ENCODE measurements around the gene UNG.

DNA sequence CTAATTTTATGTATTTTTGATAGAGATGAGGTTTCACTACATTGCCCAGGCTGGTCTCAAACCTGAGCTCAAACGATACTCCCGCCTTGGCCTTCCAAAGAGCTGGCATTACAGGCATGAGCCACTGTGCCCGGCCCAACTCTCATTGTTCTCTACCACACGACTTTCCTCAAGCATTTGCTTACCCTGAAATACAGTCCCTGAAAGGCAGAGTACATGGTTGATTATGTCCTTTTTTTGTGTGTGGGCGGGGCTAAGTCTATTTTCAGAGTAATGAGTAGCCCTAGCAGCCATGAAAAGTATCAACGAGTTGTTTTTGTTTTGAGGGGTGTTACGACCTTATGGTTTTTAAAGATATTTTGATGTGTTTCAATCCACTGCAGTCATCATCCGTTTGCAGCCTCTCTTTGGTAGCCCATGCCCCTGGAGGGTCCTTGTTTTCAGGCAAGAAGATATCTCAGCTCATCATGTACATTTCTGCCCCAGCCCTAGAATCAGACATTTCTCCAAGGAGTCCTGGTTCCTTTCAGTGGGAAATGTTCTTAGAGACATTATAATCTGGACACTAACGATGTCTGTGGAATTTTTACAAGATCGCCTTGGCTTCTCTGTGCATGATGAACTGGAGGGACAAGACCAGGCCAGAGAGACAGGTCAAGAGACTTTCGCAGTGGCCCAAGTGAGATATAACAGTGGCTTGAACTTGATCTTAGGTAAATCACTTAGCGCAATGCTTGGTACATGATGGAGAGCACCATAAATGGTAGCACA, 27.7 kb downstream of the UNG start:
- TF ChIP-seq, protein P1, sequence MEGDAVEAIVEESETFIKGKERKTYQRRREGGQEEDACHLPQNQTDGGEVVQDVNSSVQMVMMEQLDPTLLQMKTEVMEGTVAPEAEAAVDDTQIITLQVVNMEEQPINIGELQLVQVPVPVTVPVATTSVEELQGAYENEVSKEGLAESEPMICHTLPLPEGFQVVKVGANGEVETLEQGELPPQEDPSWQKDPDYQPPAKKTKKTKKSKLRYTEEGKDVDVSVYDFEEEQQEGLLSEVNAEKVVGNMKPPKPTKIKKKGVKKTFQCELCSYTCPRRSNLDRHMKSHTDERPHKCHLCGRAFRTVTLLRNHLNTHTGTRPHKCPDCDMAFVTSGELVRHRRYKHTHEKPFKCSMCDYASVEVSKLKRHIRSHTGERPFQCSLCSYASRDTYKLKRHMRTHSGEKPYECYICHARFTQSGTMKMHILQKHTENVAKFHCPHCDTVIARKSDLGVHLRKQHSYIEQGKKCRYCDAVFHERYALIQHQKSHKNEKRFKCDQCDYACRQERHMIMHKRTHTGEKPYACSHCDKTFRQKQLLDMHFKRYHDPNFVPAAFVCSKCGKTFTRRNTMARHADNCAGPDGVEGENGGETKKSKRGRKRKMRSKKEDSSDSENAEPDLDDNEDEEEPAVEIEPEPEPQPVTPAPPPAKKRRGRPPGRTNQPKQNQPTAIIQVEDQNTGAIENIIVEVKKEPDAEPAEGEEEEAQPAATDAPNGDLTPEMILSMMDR (conservative IDR thresholded peaks at IDR 0.05; ENCODE audit: low read depth, low read length), result no peak
- TF ChIP-seq RFX5 (IDR thresholded peaks at IDR 0.05; ENCODE audit: low read depth, low read length) (no peak), RCOR1 (IDR thresholded peaks at IDR 0.05; ENCODE audit: insufficient replicate concordance, low read length) (no peak), SMC3 (IDR thresholded peaks at IDR 0.05; ENCODE audit: low read depth, low read length) (no peak)
